ENCODE data around the gene SMOC2.

Gene SMOC2

DNA sequence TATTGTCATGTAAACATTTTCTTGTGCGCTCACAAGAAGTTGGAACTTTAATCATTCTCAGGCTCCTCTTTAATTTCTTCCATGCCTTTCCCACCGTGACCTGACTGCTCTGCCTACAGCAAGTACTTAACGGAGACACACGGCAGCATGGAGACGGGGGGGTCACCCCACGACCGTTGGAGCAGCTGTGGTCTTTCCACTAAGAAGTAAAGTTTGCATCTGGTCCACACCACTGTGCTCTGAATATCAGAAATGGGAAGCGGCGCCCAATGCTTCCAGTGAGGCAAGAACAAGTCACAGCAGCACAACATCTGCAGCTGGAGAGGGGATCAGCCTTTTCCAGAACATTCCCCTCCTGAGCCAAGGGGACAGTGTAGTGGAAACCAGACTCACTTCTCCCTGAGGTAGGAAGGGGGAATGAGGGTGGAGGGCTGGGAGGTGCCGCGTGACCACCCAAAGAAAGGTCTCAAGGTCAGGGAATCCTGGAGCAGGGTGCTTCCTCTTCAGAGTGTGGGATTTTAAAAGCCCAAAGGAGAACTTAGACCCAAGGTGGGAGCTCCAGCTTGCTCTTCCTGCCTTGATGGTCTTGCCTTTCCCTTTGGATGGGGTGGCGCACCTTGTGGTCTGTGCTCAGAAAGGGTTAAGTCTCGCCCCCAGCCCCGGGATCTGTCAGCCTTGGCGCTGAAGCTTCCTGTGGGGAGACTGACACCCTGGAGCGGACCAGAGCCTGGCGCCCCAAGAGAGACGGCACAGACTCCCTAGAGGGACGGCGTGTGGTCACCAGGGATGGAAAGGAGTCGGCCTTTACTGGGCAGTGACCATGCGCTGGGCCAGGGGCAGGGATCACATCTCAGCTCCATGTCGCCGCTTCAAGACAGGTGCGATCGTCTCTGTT is 25.6 kb upstream of the SMOC2 start:
- DNase-seq (ENCODE audit: low read depth in 1 of 2, low spot score in 1 of 2) = no peak

DNA sequence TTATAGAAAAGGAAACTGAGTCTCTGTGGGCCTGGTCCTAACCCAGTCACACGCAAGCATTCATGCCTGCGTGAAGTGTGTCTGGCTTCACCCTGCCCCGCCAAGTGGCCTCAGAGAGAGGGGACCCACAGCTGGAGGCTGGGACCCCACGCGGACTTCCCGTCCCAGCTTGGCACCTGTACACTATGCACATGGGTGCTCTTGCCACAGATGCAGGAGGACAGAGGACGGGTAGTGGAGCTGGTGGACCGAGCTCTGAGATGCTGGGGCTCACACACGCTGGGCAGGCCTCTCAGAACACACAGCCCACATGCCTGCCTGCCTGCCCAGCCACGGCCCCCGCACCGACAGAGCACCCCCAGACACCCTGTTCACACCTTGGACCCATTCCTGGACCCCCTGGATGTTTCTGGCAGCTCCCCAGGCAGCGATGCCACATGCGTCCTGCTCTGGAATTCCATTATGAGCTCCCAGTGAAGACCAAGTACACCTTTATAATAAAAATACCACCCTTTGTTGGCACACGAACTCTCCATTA is 24.9 kb upstream of the SMOC2 start:
- DNase-seq (ENCODE audit: low read depth in 1 of 2, low spot score in 1 of 2) = no peak

DNA sequence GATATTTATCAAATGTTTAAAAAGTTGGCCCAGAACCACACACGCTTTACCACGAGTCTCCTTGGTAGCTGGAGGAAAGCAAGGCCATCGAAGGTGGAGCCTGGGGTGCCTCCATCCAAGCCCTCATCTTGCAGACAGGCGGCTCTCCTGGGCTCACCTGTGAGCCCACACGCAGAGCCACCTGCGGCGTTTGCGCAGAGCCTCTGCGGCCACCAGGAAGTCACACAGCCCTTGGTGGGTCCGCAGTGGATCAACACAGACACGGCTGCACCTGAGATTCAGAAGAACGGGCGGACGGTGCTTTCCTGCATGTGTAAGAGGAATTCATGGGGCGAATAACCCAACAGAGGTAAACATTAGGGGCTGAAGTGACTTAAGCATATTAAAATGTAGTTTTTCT is 24.5 kb upstream of the SMOC2 start:
- DNase-seq (ENCODE audit: low read depth in 1 of 2, low spot score in 1 of 2) = no peak

DNA sequence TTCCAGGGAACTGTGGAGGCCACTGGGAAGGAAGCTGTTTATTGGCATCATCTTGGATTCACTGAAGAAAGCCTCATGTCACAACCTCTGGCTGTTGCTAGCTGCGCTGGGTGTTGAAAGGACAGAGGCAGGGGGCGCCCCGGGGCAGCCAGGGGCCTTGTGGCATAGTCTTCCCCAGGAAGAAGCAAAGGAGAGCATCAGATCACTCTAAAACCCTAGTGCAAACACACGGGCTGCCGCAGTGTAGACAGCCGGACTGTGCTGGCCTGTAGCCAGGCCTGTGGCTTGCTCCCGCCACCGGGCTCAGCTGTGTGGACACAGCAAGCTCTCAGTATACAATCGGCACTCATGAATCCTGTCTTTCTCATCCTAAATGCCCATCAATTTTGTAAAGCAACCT is 23.8 kb upstream of the SMOC2 start:
- DNase-seq (ENCODE audit: low read depth in 1 of 2, low spot score in 1 of 2) = no peak

DNA sequence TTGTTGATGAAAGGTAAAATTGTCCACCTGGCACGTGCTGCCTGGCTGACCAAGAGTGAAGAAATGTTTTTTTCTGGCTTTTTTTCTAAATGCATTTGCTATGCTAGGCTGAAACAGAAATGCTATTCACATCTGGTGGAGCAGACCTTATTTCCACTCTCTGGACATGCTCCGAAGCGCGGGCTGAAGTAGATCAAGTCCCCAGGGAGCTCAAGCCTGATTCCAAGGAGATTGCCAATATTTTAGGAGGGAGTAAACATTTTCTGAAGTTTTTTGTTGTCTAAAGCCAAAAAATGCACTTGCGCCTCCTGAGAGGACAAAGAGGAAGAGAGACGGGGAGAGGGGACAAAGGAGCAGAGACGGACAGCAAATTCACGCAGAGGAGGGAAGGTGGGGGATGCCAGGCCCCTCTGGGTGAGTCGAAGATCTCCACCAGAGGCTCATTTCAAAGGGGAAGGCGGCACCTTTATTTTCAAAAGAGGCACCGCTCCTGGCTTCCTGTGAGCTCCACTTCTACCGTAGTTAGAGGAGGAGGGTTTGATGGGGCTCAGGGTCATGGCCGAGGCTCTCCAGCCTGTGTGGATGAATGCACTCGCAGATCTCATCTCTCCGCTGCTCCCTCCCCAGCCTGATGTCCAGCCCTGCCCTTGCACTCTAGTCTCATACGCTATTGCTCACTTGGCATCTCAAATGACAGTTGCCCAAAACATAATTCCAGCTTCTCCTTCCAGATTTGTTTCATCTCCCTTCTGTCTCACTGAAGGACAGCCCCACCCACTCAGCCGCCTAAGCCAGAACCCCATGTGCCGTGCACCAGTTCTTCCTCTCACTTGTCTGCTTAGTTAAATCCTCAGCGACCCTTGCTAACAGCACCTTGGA is 23.1 kb upstream of the SMOC2 start:
- no peak for DNase-seq (ENCODE audit: low read depth in 1 of 2, low spot score in 1 of 2)

DNA sequence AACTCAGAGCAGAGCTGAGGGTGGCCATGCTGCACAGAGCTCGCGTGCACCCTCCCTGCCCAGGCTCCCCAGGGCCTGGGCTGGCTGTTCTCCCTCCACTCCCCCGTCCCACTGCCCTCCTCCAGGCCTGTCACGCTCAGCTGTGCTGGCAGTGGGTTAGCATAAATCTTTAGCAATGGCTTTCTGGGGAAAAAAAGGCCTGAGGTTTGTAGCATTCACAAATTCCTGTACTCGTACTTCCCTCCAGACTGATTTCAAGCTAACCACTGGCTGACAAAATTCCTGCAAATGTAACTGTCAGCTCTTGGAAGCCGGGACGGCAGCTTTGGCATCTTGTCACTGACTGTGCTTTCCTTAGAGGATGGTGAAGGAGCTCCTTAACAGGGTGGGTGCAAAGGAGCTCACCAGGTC is 22.3 kb upstream of the SMOC2 start:
- DNase-seq (ENCODE audit: low read depth in 1 of 2, low spot score in 1 of 2) = no peak

DNA sequence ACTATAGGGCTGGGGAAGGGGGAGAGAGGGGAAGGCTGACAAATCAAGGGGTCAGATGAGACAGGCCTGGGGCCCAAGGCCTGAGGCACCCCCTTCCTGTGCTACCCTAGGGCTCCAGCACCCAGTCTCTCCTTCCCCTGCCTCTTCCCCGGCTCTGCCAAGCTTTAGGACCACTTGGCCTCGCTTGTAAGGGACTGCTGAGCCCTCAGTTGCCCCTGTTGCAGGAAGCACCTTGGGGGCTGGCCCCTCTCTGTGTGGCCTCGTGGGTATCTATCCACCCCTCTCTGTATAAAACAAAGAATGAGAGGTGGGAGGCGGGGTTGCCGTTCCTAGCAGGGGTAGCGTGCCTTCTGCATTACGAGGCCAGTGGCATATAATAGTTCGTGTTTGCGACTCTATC is 21.4 kb upstream of the SMOC2 start:
- DNase-seq (ENCODE audit: low read depth in 1 of 2, low spot score in 1 of 2) = no peak

DNA sequence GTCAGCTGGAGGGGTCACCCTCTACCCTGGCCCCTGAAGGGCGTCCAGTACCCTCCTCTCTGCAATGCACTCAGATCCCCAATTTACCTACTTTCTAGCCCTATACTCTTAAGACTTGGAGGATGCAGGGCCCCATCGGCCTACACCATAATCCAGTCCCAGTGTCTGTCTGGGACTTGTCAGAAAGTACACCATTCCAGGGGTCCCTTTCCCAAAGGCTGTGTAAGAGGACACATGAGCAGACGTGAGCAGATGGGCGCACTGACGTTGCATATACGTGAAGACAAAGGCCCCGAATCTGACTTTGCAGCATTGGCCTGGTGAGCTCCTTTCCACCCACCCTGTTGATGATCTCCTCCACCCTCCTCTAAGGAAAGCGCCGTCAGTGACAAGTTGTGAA is 20.9 kb upstream of the SMOC2 start:
- no peak for DNase-seq (ENCODE audit: low read depth in 1 of 2, low spot score in 1 of 2)

DNA sequence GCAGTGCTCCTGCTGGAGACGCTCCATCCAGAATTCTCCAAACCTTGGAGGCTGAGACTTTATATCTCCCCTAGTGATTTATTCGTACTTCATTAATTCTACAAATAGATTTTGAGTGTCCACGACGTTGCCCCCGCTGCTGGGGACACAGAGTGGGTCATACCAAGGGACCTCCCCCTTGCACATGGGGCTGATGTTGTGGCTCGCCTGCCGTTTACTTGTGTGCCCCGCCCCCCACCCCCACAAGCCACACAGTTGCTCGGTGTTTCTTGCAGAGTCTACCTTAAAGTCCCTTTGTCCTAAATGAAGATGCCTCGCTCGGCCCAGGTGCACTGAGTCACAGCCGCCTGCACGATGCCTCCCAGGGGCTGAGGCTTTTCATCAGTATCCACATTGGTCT is 20.3 kb upstream of the SMOC2 start:
- DNase-seq (ENCODE audit: low read depth in 1 of 2, low spot score in 1 of 2) = no peak

DNA sequence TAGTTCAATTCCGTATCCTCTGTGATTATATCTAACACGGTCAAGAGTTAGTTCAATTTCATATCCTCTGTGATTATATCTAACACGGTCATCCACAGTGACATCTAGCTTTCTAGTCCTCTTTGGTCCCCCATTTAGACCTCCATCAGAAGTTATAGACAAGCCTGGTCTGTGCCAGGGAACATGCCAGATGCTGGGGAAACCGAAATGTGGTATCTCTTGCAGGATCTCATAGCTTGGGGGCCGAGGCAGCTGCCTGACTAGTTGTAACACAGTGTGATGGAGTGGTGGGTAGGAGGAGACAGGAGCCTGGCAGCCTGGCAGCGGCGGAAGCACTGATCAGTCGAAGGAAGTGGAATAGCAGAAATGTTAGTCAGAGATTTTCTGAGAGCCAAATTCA is 13.8 kb upstream of the SMOC2 start:
- no peak for DNase-seq (ENCODE audit: low read depth in 1 of 2, low spot score in 1 of 2)

DNA sequence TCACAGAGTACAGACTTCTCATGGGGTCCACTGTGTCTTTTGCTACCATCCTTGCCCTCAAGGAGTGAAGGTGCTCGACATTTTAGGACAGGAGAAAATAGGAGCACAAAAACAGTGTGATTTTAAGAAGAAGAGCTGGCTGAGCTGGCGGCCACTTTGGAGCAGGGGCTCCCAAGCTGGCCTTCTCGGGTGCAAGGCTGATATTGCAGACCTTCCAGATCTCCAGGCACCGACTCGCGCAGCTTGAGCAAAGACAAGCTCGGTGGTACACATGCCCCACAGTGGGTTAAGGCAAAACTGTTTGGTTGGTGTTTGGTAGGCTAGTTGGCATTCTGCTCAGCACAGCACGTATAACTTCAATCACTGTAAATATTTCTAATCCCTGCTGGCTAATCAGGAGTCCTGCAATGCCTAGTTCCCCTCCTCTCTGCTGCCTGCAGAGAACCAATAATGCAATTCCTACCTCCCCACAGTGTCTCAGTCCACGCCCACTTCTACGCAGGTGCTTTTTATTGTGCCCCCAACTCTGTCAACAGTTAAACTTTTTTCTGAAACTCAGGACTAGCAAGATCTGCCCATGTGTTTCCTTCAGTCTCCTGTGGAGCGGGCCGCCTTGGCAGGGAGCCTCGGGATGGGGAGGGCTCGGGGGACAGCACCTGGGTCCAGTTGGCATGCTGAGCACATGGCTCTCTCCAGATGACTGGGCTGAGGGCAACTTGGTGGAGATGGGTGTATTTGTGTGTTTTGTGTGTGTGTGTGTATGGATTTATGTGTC is 12.7 kb upstream of the SMOC2 start:
- no peak for DNase-seq (ENCODE audit: low read depth in 1 of 2, low spot score in 1 of 2)

DNA sequence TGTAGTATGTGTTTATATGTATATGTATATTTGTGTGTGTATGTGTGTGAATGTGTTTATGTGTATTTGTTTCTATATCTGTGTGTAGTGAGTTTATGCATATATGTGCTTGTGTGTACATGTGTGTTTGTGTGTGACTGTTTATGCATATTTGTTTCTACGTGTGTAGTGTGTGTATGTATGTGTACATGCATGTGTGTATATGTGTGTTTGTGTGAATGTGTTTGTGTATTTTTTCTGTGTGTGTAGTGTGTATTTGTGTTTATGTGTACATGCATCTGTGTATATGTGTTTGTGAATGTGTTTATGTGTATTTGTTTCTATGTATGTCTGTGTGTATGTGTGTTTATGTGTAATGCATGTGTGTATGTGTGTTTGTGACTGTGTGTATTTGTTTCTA is 12.1 kb upstream of the SMOC2 start:
- DNase-seq (ENCODE audit: low read depth in 1 of 2, low spot score in 1 of 2) = no peak

DNA sequence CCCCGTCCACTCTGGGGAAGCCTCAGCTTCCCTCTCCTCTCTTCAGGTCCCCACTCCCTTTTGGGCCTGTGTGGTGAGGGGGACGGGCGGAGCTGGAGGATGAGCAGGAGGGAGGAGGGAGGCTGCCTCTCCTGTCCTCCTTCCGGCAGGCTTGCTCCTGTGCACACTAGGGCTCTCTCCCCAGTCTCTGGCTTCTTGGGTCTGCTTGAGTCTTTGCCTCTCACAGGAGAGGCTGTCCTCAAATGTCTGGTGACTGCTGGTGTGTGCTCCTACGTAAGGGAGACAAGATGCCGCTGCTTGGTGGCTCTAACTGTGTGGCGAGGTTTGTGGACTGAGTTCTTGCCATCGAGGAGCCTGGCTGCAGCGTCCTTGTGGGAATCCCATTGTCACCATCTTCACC is 8.8 kb upstream of the SMOC2 start:
- DNase-seq (ENCODE audit: low read depth in 1 of 2, low spot score in 1 of 2) = no peak

DNA sequence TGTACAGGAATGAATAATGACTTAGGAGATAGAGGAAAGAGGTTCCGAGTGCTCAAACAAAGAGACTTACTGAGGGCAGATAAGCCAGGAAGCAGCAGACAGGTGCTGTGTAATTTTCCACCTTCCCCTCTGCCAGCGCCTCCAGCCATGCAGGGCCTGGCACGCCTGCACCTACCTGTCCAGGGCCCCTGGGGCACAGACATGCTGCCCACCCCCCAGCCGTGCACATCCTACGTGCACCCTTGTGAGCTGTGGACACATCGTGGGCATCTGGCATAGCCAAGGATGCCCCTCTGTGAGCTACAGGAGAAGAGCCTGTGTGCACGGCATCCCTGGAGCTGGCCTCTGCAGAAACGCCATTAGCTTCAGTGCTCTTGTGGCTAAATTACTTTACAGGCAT is 7.1 kb upstream of the SMOC2 start:
- DNase-seq (ENCODE audit: low read depth in 1 of 2, low spot score in 1 of 2) = no peak

DNA sequence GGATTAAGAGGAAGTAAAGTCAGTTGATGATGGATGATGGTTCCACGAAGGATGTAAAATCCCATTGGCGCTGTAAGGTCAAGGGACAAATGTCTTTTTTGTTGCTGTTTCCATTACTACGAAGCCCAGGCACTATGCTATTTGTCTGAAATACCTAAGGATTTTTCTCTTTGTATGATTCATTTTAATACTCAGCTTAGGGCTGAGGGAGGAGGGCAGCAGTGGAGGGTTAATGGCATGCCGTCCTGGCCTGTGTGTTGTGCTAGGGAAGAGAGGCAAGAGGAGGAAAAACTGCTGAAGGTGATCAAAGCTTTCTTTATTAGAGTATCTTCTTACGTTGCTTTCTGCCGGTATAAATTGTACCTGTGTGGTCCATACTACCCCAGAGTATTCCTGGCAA is 6.5 kb upstream of the SMOC2 start:
- DNase-seq (ENCODE audit: low read depth in 1 of 2, low spot score in 1 of 2) = no peak

DNA sequence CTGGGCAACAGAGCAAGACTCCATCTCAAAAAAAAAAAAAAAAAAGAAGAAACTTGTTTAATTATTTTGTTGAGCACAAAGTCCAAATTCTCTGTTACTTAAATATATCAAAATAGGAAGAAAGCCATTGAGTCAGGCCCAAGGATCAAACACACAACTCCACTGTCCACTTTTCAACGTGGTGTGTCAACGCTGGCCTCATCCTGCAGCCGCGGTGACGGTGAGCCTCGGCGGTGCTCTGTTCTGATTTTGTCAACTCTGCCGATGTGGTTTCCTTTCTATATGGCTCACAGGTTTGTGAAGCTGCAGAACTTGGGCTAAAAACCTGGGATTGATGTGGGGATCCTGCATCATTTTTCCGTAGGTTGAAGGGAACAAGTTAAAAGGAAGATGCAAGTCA is 3.2 kb upstream of the SMOC2 start:
- DNase-seq (ENCODE audit: low read depth in 1 of 2, low spot score in 1 of 2) = no peak

DNA sequence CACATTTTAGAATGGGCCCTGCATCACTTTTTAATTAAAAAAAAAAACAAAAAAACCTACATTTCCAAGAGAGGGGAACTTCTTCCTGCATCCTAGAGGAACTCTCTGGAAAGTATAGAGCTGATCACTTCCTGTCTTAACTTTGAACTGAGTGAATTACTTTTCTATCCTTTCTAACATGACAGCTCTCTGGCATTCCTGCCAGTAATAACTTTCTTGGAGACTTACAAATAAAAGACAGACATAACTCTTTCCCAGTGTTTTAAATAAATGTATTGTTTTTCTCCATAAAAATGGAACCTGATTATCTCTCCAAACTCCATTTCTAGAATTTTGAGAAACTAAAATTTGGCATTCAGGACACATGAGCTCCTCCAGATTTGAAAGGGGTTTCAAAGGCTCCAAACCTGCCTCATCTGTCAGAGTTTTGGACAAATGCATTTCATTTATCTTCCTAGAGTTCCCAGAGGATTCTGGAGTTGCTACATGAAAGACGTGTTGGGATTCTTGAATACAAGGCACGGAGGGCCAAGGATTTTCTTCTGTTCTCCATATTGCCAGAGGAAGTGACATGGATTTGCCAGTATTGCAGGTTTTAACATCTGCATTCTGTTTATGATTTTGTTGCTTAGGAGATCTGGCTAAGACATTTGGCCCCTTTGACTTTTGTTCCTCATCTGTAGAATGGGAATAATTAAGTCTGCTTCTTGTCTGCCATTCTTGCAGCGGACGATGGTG is 2.0 kb upstream of the SMOC2 start:
- no peak for DNase-seq (ENCODE audit: low read depth in 1 of 2, low spot score in 1 of 2)

DNA sequence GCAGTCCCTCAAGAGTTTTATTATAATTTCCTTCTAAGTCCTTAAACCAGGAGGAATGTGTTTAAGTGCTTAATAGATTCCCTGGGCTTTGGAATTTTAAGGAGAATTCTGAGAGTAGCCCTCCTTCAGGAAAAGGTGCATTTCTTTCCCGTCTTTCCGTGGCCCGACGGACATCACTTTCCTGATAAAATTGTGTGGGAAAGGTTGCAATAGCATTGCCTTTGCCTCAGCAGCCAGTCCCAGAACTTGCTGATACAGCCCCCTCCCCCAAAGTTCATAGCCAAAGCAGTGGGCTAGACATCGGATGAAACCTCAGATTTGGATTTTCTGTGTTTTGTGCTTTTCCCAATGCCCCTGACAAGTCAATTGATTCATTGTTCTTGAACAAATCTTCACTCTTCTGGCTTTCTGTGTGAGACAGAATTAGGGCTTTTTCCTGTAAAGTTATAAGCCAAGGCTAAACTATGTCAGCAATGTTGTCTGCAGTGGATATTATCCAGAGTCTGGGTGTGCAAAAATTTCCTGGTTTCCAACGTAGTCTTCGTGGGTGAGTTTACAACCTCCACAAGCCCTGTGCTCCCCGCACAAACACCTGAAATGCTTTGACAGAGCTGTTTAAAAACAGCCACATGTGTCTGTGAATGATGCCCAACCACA is 1.1 kb upstream of the SMOC2 start:
- DNase-seq (ENCODE audit: low read depth in 1 of 2, low spot score in 1 of 2) = no peak

DNA sequence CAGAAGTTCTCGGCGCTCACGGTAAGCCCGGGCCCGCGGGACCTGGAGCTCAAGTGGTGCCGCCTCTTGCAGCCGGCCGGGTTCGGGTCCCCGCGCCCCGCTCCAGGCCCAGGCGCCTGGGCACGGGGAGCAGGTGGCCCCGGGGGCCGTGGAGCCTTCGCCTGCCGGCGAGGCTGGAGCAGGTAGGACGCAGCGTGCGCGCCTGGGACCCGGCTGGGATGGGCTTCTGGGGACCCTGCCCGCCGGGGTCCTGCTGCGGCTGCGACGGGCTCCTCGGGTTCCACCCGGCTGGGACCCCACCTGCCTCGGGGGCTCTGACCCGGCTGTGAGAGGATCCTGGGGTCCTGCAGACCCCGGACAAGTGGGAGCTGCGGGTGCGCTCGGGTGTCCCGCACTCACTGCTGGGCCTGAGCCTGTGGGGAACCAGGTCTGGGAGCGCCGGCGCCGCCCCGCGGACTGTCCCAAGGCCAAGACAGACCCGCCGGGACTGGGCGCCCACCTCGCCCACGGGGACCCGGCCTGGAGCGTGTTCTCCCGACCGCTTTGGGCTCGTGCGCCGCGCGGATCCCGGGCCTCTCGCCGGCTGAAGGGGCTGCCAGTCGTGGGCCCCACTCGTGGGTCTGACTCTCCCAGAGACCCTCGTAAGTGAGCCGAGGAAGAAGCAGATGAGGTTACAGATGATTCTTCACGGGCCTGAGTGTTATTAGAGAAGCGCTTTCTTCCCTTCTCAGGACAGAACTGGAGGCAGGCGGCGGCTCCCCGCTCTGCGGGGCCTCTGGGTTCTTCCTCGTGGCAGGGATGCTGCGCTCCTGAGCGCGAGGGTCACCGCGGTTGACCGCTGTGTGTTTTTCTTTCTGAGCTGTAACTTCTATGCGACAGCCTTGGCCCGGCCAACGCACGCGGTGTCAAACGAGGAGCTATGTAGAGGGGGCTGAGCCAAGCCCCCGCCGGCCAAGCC is 729 bp downstream of the SMOC2 start:
- no peak for DNase-seq (ENCODE audit: low read depth in 1 of 2, low spot score in 1 of 2)

Data from activated T-helper 1 cell treated with anti-CD3 and anti-CD28 coated beads, Interleukin-2, amount 50 U/mL, for 16 hours (primary cell).